Measurements from ENCODE around the gene PARD6G.

The PARD6G gene

GRCh38 chr18:80157708-80158343 is 89.5 kb downstream of the PARD6G start:
- intact Hi-C loops (cut with DNase I) = no loop called here
- peak; percentile 72 to 97 (median 88) for DNase-seq

GRCh38 chr18:80154293-80154692 is 93.0 kb downstream of the PARD6G start:
- DNase-seq = peak in 1 of 10 donors; percentile 60
- intact Hi-C loops (cut with DNase I) = no loop called here

- intact Hi-C loops (cut with DNase I) = no loop called here
- DNase-seq = no peak
These were observed 97.6 kb downstream of the PARD6G start for GRCh38 chr18:80149667-80150066.

- intact Hi-C loops (cut with DNase I) = no loop called here
- DNase-seq = peak in 1 of 10 donors; percentile 57
These were observed 98.8 kb downstream of the PARD6G start for GRCh38 chr18:80148326-80149199.

DNA sequence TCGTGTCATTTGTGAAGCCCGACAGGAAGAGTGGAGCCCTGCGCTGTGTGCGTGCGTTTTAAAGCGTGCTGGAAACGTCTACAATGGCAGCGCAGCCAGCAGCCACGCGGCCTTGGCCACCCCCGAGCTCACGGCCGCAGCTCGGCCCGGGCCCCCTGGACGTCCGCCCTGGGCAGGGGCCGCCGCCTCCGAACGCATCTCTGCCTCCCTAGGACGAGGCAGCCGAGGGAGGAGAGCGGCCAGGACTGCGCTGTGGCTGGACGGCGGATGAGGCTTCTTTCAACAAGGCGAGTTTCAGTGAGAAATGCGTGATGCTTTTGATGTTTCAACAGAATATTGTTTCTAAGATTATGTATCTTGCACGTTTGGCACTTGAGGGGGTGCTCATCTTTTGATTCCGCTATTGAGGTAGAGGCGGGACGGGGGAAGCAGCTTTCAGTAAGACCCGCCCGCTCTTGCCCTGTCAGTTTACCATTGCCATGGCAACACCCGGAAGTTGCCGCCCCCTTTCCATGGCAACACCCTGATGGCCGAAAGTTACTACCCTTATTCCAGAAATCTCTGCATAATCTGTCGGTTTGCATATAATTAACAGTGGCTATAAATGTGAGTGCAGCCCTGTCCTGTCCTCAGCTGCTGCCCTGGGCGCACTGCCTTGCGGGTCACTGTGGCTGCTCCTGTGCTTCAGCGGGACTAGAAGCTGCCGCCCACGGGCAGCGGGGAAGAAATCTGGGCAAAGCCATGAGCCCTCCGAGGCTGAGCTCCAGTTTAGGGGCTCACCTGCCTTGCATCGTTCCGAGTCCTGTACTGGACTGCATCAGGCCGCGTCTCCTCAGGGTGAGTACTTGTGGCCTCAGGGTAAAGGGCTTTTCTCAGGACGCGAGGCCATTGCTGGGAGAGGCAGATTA is 99.6 kb downstream of the PARD6G start:
- DNase-seq = peak; percentile 82 to 98 (median 90)
- intact Hi-C loops (cut with DNase I) = no loop called here

DNA sequence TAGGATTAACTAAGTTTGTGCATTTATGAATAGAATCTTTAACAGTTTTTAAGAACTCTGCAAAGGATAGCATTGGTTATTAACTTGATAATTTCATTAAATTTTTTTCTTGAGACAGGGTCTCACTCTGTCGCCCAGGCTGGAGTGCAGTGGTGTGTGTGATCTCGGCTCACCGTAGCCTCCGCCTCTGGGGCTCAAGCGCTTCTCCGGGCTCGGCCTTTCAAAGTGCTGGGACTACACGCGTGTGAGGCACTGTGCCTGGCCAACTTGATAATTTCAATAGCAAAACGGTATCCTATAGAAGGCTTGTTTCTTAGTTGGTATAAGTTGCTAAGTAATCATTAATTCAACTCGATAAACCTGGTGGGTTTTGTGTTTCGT is 100.3 kb downstream of the PARD6G start:
- DNase-seq = no peak
- intact Hi-C loops (cut with DNase I) = no loop called here

GRCh38 chr18:80145196-80145804 is 102.0 kb downstream of the PARD6G start:
- intact Hi-C loops (cut with DNase I) = no loop called here
- no peak for DNase-seq

DNA sequence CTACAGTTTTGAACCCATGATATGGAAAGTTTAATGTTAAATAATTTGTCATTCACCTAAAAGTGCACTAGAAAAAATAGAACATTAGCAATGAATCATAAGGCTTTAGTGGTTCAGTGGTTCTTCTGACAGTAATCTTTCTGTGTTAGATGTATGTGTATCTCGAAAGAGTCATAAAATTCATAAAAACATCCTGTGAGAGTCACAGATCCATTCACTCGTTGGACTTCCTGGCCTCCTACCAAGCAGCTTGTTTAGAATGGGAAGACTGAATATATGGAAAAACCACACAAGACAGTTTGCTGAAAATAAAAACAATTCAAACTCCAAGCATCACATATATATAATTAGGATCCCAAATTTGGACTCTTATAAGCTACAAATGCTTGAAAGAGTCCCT is 103.4 kb downstream of the PARD6G start:
- intact Hi-C loops (cut with DNase I) = no loop called here
- DNase-seq = no peak

GRCh38 chr18:80140455-80140985 is 106.8 kb downstream of the PARD6G start:
- no peak for DNase-seq
- intact Hi-C loops (cut with DNase I) = no loop called here

GRCh38 chr18:80137976-80138375 is 109.3 kb downstream of the PARD6G start:
- no peak for DNase-seq
- intact Hi-C loops (cut with DNase I) = no loop called here

- intact Hi-C loops (cut with DNase I) = no loop called here
- no peak for DNase-seq
These were observed 110.2 kb downstream of the PARD6G start for GRCh38 chr18:80137137-80137536.

DNA sequence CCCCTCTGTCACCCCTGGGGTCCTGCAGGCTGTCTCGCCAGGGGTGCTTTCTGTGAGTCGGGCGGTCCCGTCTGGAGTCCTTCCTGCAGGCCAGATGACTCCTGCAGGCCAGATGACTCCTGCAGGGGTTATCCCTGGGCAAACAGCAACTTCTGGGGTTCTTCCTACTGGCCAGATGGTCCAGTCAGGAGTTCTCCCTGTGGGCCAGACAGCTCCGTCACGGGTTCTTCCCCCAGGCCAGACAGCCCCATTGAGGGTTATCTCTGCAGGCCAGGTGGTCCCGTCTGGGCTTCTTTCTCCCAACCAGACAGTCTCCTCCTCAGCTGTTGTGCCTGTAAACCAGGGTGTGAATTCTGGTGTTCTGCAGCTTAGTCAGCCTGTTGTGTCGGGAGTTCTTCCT is 110.6 kb downstream of the PARD6G start:
- intact Hi-C loops (cut with DNase I) = no loop called here
- DNase-seq = no peak

DNA sequence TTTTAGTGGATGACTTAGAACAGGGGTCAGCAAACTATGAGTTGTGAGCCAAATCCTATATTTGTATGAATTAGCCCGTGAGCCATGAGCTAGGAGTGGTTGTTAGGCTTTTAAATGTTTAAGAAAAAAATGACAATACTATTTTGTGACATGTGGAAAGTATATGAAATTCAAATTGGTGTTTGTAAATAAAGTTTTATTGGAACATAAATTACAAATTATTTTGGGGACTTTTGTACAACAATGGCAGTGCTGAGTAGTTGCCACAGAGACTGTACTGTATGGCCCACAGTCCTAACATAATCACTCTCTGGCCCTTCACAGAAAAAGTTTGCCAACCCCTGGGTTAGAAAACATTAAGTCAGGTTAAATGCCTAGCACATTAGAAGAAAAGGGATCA is 112.2 kb downstream of the PARD6G start:
- intact Hi-C loops (cut with DNase I) = no loop called here
- DNase-seq = no peak

GRCh38 chr18:80133124-80133523 is 114.2 kb downstream of the PARD6G start:
- DNase-seq = no peak
- intact Hi-C loops (cut with DNase I) = no loop called here

GRCh38 chr18:80132180-80132812 is 115.0 kb downstream of the PARD6G start:
- intact Hi-C loops (cut with DNase I) = no loop called here
- DNase-seq = no peak

DNA sequence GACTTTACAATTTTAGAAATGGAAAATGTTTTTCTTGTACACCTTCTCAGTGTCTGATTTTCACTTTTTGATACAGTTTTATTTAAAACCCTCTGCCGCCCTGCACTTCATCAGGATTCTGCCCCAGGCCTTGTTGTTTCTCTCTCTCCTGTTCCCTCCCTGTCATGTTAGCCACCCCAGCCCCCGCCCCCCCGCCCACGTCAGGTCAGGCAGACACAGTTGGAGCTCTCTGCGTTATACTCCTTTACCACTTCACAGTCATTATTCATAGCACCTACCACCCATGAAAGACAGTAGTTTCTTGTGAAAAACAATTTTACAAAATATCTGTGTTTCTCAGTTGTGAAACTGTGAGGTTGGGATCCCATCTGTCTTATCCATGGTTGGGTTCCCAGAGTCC is 116.8 kb downstream of the PARD6G start:
- no peak for DNase-seq
- intact Hi-C loops (cut with DNase I) = no loop called here

DNA sequence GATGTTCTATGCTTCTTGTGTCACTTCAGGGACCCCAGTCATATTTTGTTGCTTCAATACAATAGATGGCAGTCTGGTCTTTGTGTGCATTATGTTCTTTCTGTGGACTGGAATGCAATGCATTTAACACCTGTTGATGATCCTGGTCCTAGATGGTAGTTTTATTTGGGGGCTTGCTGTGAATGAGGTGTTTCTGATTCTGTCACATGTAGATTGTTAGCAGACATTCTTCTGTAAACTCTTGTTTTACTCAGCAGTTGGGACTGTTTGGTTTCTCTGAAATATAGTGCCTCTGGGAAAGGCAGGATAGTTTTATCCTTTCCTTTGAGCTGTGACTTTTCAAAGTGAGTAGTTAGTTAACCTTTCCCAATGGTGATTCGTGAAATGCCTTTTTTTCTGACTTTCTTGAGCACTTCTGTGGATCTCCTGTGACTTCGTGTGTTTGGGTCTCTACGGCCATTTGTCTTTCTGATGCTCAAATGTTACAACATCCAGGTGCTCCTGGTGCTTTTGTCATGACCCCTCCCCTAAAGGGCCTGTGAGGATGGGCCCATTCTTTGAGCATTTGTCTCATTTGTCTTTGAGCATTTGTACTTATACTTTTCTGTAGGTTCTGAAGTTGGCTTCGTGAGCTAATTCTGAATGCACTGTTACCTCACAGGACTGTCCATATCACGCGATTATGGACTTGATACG is 117.5 kb downstream of the PARD6G start:
- no peak for DNase-seq

GRCh38 chr18:80127635-80128034 is 119.7 kb downstream of the PARD6G start:
- DNase-seq = no peak
- intact Hi-C loops (cut with DNase I) = no loop called here

More for the DNA sequence above, 117.5 kb downstream of the PARD6G start:
- intact Hi-C loops (cut with DNase I) = no loop called here

- no peak for DNase-seq
- intact Hi-C loops (cut with DNase I) = no loop called here
These were observed 120.5 kb downstream of the PARD6G start for GRCh38 chr18:80126797-80127196.
